GM12892 (cell line): ENCODE data around the gene ISOC2.

Experiments used
- POLR2A ChIP-seq: IDR thresholded peaks from 2 replicates; pipeline ENCODE4 v1.6.1; 2011; ENCODE audit warnings: low read depth, low read length, control low read depth
- POLR2AphosphoS5 ChIP-seq: IDR thresholded peaks from 2 replicates; pipeline ENCODE4 v1.6.1; 2011; ENCODE audit warnings: low read depth, low read length, control low read depth

GRCh38 chr19:55500368-55500952 is 39.0 kb upstream of the ISOC2 start:
- TF ChIP-seq POLR2AphosphoS5 (no peak), POLR2A (no peak)
